GM12865 (cell line): ENCODE results near the gene CPO.

Experiments used
- DNase-seq: peaks from one replicate; pipeline ENCODE4 v3.0.0; 2010; ENCODE audit warnings: low read depth
- H3K4me3 ChIP-seq: 2 replicates; pipeline ENCODE4 v1.5.1; 2011; ENCODE audit warnings: mild to moderate bottlenecking, low read depth, low read length, control low read depth
- CTCF ChIP-seq: IDR thresholded peaks from 2 replicates; pipeline ENCODE4 v1.5.1; 2011; ENCODE audit warnings: low read length, control low read depth, low read depth, inconsistent platforms; ENCODE audit not compliant: insufficient read depth; ENCODE audit errors: missing control alignments

The CPO gene

DNA sequence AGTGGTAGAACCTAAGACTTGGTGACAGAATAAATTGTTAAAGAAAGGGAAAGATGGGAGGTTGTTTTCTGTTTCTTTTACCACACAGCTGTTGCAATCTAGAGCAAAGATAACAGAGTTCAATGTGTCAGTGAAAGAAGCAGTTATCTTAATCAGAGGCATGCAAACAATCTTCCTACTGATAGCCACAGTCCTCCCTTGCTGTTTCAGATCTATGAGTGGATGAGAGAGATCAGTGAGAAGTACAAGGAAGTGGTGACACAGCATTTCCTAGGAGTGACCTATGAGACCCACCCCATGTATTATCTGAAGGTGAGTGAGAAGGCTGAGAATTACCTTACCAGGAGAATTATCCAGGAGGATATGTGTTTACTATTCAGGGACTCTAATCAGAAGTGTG is 15.9 kb downstream of the CPO start:
- no peak for TF ChIP-seq CTCF
- no peak overlapping the region for H3K4me3 ChIP-seq
- DNase-seq: no peak

DNA sequence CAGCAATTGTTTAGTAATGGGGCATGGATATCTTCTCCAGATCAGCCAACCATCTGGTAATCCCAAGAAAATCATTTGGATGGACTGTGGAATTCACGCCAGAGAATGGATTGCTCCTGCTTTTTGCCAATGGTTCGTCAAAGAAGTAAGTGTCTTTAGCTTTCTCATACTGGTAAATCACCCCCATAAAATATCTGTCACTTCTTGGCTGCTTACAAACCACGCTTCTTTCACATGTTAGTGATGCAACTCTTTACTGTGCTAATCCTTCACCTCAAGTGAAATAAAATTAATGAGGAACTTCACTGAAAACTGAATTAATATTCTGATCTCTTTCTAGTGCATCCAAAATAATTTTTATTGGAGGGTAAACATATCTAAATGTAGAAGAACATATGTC is 18.9 kb downstream of the CPO start:
- no peak for DNase-seq

GRCh38 chr2:206962966-206963365 is 23.6 kb downstream of the CPO start:
- no peak for TF ChIP-seq CTCF
- H3K4me3 ChIP-seq: no peak overlapping the region
- no peak for DNase-seq

More for the DNA sequence above, 18.9 kb downstream of the CPO start:
- TF ChIP-seq CTCF: no peak
- H3K4me3 ChIP-seq: no peak overlapping the region

DNA sequence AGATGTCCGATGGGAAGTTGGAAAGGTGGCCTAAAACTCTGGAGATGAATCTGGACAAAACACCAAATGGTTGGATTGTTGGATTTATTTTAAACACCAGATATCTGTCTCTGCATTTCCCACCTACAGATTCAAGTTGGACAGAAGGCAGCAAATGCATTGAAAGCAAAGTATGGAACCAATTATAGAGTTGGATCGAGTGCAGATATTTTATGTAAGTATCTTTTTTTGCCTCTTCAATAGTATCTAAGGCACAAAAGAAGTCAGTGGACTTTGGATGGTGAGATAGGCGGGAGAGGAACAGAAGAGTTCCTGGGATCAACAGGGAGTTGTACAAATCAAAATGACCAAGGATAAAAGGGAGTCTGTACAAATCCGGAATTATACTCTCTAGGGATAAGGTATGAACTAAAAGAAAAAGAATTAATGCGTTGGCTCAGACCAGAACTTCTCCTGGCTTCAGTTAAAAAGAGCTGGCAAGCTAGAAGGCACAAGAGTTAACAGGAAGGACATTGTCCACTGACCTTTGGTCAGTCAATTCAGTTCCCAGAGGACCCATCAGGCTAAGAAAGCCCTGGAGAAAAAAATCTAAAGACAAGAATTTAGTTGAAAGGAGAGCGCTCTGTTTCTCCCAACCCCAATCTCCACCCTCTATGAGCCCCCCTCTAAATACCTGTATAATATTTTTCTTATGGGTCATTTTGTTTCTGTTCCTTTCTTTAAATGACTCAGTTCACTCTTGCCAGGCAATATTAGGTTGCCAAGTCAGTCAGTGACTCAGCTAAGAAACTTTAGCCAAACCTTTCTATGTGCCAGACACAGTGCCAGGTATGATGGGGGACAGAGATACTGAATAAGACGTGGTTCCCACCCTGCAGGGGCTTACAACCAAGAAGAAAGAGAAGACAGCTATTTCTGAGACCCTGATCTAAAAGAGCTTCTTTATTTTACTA is 29.1 kb downstream of the CPO start:
- no peak overlapping the region for H3K4me3 ChIP-seq
- DNase-seq: no peak
- TF ChIP-seq CTCF: no peak

DNA sequence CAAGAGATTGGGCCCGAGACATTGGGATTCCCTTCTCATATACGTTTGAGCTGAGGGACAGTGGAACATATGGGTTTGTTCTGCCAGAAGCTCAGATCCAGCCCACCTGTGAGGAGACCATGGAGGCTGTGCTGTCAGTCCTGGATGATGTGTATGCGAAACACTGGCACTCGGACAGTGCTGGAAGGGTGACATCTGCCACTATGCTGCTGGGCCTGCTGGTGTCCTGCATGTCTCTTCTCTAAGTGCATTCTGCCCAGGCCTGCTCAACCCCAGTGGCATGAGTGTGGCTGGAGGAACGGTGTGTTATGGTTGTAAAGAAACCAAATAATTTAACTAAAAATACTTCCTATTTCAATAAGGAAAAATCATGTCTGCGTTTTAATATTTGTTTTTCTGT is 29.9 kb downstream of the CPO start:
- H3K4me3 ChIP-seq: no peak overlapping the region
- no peak for TF ChIP-seq CTCF
- no peak for DNase-seq

- TF ChIP-seq CTCF: no peak
- DNase-seq: no peak
These were observed 31.5 kb downstream of the CPO start for GRCh38 chr2:206970589-206971360.

More at GRCh38 chr2:206970589-206971360, 31.5 kb downstream of the CPO start:
- no peak overlapping the region for H3K4me3 ChIP-seq
